Hypothalamus (tissue), 51 donors: Measurements from ENCODE around the gene MAPKAPK3.
"Not testable (repeated sequence)": the region's sequence is repeated elsewhere in the genome, so short reads cannot be mapped to it uniquely, and the experiment has no call there.

Experiments
- DNase-seq, 51 donors: peaks; one replicate each; lab custom pipeline; 2025; lab: John Stamatoyannopoulos, UW

MAPKAPK3 gene

DNA sequence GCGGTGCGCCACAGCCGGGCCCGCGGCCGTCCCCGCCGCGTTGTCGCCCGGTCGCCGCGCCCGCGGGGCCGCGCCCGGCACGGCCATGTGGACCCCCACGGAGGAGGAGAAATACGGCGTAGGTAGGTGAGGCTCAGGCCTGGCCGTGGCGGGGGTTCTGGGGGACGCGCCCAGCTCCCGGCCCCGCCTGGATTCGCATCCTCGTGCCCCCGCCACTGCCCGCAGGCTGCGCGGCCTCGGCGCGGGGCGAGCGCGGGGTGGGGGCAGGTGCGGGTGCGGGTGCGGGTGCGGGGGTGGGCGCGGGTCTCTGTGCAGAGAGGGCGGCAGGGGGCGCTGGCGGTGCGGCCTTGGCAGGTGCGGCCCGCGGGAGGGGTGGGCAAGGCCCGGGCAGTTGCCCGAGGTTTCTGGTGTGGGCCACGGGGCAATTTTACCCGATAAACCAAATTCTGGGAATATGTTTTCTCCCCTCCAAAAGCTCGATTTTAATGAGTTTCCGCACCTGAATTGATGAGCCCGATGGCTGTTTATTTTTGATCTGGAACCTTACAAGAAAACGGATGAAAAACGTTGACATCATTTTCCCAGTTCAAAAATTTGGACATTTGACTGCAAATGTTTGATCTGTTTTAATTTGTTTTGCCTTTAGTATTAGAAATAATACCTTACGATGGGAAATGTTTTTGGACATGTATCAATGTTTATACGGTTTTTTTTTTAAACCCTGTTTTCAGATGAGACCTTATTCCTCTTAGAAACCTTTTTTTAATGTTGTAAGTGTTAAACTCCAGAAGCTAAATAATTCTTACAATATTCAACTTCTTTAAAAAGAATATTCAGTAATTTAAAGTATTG, 58.5 kb downstream of the MAPKAPK3 start:
- peak in 48 of 51 donors; percentile 25 to 89 (median 64) for DNase-seq

DNA sequence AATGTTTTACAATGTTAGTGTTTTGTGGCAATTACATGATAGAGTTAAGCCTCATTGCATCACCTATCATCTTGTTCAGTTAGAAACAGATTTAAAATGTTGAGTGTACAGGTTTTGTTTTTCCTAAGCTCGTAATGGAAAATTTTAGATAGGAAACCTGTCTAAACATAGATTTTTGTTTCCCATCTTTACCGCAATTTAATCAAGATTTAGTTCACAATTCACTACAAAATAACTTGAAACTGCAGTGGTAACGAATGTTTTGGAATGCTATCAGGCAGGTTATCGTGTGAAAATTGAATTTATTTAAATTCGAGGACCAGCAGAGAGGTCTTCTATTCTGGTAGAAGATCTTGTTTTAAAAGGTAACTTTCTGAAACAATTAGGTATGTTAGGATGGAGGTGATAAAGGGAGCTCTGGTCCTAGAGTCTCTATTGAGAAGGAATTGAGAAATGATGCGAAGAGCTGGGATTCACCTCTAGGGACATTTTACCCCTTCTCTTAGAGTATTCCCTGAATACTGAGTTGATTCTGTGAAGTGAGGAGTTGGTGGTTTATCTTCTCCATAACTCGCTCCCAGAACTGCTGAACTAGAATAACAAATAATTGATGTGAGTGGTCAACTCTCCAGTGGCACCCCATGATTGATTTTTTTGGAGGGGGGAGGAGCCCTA, 59.2 kb downstream of the MAPKAPK3 start:
- DNase-seq: no peak

DNA sequence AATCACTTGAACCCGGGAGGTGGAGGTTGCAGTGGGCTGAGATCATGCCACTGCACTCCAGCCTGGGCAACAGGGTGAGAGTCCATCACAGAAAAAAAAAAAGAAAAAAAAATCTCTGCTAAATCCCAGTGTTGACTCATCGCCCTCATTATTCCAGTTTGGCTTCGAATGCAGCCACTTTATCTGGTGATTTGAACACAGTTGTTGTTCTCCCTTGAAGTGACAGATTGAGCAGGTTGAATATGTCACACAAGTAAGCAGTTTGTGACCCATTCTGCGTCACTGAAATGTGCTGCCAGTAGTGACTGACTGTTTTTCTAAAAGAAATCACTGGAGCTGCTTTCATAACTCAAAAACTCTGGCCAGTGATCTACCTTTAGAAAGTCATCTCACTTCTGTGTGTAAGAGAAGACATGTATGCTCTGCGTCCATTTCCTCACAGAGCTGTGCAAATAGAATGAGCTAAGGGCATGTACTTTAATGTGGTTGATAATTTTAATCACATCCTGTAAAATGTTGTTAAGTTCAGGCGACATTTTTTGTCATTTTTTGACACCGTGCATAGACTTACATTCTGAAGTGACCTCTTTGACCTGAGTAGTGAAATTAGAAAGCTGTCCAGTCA, 70.3 kb downstream of the MAPKAPK3 start:
- DNase-seq: peak in 5 of 51 donors; percentile 3 to 37 (median 29)

DNA sequence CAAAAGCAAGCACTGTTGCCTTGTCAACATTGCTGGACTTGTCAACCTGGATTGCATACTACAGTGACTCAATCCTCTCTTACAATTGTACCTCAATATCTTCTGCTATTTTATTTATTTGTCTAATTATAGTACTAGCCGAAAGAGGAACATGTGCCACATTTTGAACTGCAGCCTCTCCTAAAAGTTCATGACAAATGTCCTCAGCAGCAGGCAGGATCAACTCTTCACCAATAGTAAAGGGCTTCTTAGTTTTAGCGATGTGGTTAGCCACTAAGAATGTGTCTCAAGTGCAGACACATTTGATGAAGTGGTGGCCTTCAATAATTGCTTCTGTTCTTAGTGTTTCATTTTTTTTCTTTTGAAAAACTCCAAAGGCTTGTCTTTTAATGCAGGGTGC, 71.0 kb downstream of the MAPKAPK3 start:
- DNase-seq: no peak

DNA sequence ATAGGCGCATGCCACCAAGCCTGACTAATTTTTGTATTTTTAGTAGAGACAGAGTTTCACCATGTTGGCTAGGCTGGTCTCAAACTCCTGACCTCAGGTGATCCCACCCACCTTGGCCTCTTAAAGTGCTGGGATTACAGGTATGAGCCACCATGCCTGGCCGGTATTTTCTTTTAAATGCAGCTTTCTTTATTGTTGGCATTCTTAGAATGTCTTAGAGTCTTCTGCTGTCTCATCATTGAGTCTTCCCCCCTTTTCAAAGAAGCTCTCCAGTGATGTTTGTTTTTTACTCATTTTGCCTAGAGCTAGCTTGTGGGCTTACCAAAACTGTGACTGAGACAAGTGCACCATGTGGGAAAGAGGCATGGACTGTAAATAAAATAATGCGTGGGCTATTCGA, 71.7 kb downstream of the MAPKAPK3 start:
- DNase-seq: not testable (repeated sequence)

DNA sequence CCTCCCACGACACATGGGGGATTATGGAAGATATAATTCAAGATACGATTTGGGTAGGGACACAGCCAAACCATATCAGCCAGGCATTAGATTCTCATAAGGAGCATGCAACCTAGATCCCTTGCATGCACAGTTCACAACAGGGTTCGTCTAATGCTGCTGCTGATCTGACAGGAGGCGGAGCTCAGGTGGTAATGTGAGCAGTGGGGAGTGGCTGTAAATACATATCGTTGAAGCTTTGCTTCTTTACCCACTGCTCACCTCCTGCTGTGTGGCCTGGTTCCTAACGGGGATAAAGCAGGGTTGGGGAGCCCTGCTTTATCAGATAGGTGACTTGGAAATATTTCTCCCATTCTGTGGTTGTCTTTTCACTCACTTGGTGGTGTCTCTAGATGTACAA, 72.6 kb downstream of the MAPKAPK3 start:
- no peak for DNase-seq

DNA sequence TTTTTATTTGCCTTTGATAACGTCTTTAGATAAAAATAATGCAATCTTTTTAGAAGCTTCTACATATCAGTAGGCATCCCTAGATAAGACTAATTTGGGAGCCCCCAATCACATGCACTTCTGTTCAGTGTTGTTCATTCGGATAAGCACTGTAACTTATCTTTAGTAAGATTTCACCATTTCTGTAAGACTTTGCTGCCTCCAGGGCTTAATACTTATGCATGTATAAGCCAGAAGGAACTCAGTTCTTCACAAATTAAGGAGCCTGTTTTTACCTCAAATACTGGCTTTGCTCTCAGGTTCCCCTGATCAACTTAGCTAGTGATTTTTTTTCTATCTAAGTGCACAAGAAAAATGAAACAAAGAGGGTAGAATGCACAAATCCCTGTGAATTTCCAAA, 78.1 kb downstream of the MAPKAPK3 start:
- DNase-seq: no peak

DNA sequence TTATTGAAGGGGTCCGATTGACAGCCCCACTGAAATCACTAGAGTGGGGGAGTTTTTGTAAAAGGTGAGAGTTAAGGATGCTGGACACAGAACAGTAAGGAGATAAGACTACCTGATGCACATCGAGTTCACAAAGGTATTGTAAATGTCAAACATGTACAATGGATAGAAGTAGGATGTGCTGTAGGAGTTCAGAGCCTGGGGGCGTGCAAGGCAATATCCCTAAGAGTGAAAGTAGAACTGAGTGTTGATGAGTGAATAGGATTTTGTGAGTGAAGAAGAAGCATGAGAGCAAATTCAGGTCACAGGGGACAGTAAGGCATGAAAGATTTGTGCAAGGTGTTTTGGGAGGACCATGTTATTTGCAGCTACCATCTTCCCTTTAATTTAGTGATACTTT, 79.3 kb downstream of the MAPKAPK3 start:
- no peak for DNase-seq

DNA sequence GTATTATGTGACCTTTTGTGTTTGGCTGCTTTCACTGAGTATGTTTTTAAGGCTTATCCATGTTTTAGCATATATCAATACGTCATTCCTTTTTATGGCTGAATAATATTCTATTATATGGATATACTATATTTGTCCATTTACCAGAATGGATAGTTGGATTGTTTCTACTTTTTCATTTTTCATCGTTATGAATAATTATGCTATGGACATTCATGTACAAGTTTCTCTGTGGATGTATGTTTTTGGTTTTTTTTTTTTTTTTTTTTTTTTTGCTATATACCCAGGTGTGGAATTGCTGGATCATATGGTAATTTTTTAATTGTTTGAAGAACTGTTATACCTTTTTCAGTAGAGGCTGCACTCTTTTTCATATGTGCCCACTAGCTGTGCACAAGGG, 81.3 kb downstream of the MAPKAPK3 start:
- no peak for DNase-seq
